GM23248 (cell line): ENCODE results near the gene FBXO39. TPM values are rescaled to one million over a fixed set of nuclear protein-coding genes. Genes with fewer than 3 reads are reported as not detected.
"Not testable (repeated sequence)": the region's sequence is repeated elsewhere in the genome, so short reads cannot be mapped to it uniquely, and the experiment has no call there.

Source experiments
- DNase-seq: peaks from one replicate; pipeline ENCODE4 v3.0.0-alpha.2; 2015
- H2AFZ ChIP-seq: fragments of 200-600 bp; sonication (generic); 2 replicates; pipeline ENCODE4 v1.6.1; 2016; ENCODE audit warnings: antibody characterized with exemption
- H3F3A ChIP-seq: fragments of 200-600 bp; sonication (generic); 2 replicates; pipeline ENCODE4 v1.6.1; 2016; ENCODE audit warnings: mild to moderate bottlenecking, antibody characterized with exemption, mixed run types; ENCODE audit not compliant: insufficient read depth
- H3K27ac ChIP-seq: fragments of 200-600 bp; sonication (generic); 2 replicates; pipeline ENCODE4 v1.5.1; 2016; ENCODE audit warnings: mild to moderate bottlenecking
- H3K27me3 ChIP-seq: fragments of 200-600 bp; sonication (generic); replicated peaks from 2 replicates; pipeline ENCODE4 v1.6.1; 2016; ENCODE audit warnings: mild to moderate bottlenecking; ENCODE audit not compliant: insufficient read depth
- H3K36me3 ChIP-seq: fragments of 200-600 bp; sonication (generic); 2 replicates; pipeline ENCODE4 v1.6.1; 2016; ENCODE audit warnings: low read depth, mild to moderate bottlenecking
- H3K4me1 ChIP-seq: fragments of 200-600 bp; sonication (generic); 2 replicates; pipeline ENCODE4 v1.6.1; 2016; ENCODE audit warnings: mild to moderate bottlenecking; ENCODE audit not compliant: insufficient read depth
- H3K4me2 ChIP-seq: fragments of 200-600 bp; sonication (generic); one replicate; pipeline ENCODE4 v1.6.1; 2016; ENCODE audit warnings: mild to moderate bottlenecking; ENCODE audit not compliant: unreplicated experiment
- H3K4me3 ChIP-seq: fragments of 200-600 bp; sonication (generic); 2 replicates; pipeline ENCODE4 v1.5.1; 2016; ENCODE audit warnings: mild to moderate bottlenecking
- H3K79me2 ChIP-seq: fragments of 200-600 bp; sonication (generic); 2 replicates; pipeline ENCODE4 v1.6.1; 2016; ENCODE audit warnings: mild to moderate bottlenecking; ENCODE audit not compliant: insufficient read depth
- H3K9ac ChIP-seq: fragments of 200-600 bp; sonication (generic); 2 replicates; pipeline ENCODE4 v1.6.1; 2016; ENCODE audit warnings: mild to moderate bottlenecking
- H3K9me2 ChIP-seq: fragments of 200-600 bp; sonication (generic); 2 replicates; pipeline ENCODE4 v1.6.1; 2016; ENCODE audit warnings: mixed run types, mild to moderate bottlenecking, moderate library complexity; ENCODE audit not compliant: insufficient read depth
- H3K9me3 ChIP-seq: fragments of 200-600 bp; sonication (generic); one replicate; pipeline ENCODE4 v1.6.1; 2017; ENCODE audit warnings: low read depth
- H4K20me1 ChIP-seq: fragments of 200-600 bp; sonication (generic); 2 replicates; pipeline ENCODE4 v1.6.0; 2016; ENCODE audit not compliant: insufficient read depth
- EZH2 ChIP-seq: fragments of 200-600 bp; sonication (generic); IDR thresholded peaks from 2 replicates; pipeline ENCODE4 v1.6.1; 2018; ENCODE audit warnings: antibody characterized with exemption, mild to moderate bottlenecking; ENCODE audit not compliant: insufficient read depth, poor library complexity, severe bottlenecking
- EZH2phosphoT487 ChIP-seq: fragments of 200-600 bp; sonication (generic); IDR thresholded peaks from 2 replicates; pipeline ENCODE4 v1.6.1; 2018; ENCODE audit warnings: antibody characterized with exemption, moderate library complexity, mild to moderate bottlenecking, low read depth; ENCODE audit not compliant: insufficient read depth
- WGBS, 2 experiments: methylation state at CpG; one replicate each; pipeline ENCODE4 v1.1.6; 2015 to 2017; ENCODE audit warnings: low lambda C conversion rate in 2 of 2, low coverage in 1 of 2; ENCODE audit errors: missing lambda C conversion rate in 2 of 2; 5-methylcytosine and 5-hydroxymethylcytosine counted together
- in situ Hi-C: fragments of 300-500 bp; cut with MboI; formaldehyde crosslinking; loops from 2 replicates; pipeline ENCODE4 v1.15.0; 2020
- polyA plus RNA-seq: library from polyadenylated mRNA; unstranded; fragments of >200 nt; fragmentation: Nextera tagmentation; extraction: Ambion mirVana; gene quantifications from 2 replicates; pipeline ENCODE4 v1.2.1, GENCODE V29; 2016
- total RNA-seq: library from RNA; depleted of rRNA; stranded (reverse); fragments of >200 nt; shearing (Covaris generic); gene quantifications from 2 replicates; pipeline ENCODE4 v1.2.3, GENCODE V29; 2014; rRNA removed

Gene FBXO39
- 1.1 TPM in 1 of 2 replicates, not detected in the other for total RNA-seq
- not detected in 2 replicates for polyA plus RNA-seq

DNA sequence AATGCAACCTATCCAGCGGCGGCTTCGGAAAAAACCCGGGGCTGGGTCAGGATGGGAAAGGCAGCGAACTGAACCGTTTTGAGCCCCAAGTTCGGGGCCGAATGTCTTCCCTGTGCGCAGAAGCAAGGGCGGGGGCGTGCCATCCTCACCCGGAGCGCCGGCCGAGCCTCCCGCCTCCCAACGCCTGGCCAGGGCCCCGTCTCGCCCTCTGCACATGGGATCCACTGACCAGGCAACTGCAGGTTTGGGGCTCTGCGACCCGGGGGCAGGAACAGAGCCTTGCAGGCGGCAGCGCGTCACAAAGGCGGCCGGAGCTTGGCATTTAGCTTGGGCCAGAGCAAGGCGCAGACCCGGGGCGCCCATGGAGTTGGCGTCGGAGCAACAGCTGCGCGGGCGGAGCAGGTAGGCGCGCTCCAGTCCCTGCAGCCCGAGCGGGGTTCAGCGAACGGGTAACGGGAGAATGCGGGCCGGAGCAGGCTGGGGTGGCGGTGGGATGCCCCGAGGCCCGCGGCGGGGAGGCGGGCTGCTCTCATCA is at the start of gene FBXO39:
Gene FBXO39, plus strand, starts transcription at position 345 of the 535 bp plus-strand sequence. CDS start 3,654 bp downstream, outside the sequence.
- Histone ChIP-seq H3K4me3 (peak within 1 kb of the TSS; percentile 62), H3K4me2 (peak within 1 kb of the TSS; percentile 72)

DNA sequence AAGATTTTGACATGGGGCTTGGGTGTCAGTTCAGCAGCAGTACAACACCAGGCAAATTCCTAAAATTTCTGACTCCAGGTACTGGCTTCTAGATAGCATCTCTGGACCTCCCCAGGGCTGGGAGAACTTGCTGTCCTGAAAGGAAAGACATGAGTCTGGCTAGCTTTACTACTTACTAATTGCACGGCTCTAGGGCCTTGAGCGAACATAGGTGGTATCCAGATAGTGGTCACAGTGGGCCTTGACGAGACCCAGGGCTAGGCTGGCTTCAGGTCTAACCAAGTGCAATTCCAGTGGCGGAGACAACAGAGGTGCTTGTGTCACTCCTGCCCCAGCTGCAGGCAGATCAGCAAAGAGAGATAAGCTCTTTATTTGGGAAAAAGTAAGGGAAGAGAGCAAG is 46.5 kb upstream of the FBXO39 start:
- 39 to 47% methylated on average over 4 of the region's 4 CpGs for WGBS, 2 experiments
- in situ Hi-C loops, result no loop called here

More for the DNA sequence above, at the start of gene FBXO39:
- Histone ChIP-seq H3K36me3 (peaks cover 35% of the 10 kb centered on the region), H3K27me3 (0 out of 2 replicates have a peak, but pooled peaks cover 7% of the 10 kb centered on the region), H4K20me1 (no peaks in the 10 kb centered on the region), H3K9me3 (peaks cover 5% of the 10 kb centered on the region), H3K79me2 (no peaks in the 10 kb centered on the region), H2AFZ (peak within 1 kb of the TSS; percentile 27; the same call in 1 of the 2 replicates), H3K9me2 (no peaks in the 10 kb centered on the region), H3K9ac (no peak within 1 kb of the TSS), H3K4me1 (no peaks in the 10 kb centered on the region), H3F3A (no peaks in the 10 kb centered on the region), H3K27ac (no peak within 1 kb of the TSS)
- WGBS, 2 experiments, result 6 to 12% methylated on average over 33 to 42 of the region's 49 CpGs
- DNase-seq, result peak; percentile 45
- in situ Hi-C loops, result no loop called here
- TF ChIP-seq EZH2, result no peak
- TF ChIP-seq EZH2phosphoT487, result no peak

DNA sequence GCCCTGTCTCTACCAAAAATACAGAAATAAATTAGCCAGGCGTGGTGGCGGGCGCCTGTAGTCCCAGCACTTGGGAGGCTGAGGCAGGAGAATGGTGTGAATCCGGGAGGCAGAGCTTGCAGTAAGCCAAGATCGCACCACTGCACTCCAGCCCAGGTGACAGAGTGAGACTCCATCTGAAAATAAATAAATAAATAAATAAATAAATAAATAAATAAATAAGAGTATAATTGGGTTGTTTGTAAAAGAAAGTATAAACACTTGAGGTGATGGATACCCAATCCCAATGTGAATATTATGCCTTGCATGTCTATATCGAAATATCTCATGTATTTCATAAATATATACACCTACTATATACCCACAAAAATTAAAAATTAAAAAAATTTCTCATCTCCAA is 29.4 kb upstream of the FBXO39 start:
- DNase-seq, H3K4me2 ChIP-seq, H3K9me2 ChIP-seq, H2AFZ ChIP-seq, H3K27ac ChIP-seq, H3K79me2 ChIP-seq, H3K9me3 ChIP-seq, H3F3A ChIP-seq, in situ Hi-C loops, H4K20me1 ChIP-seq, H3K4me3 ChIP-seq, H3K9ac ChIP-seq, H3K36me3 ChIP-seq, H3K27me3 ChIP-seq, H3K4me1 ChIP-seq: not testable (repeated sequence)
- 61 to 69% methylated on average over 6 of the region's 6 CpGs for WGBS, 2 experiments

More for the DNA sequence above, 46.5 kb upstream of the FBXO39 start:
- peaks cover 3% of the 10 kb centered on the region for H3K9me3 ChIP-seq
- no peaks in the 10 kb centered on the region for H3F3A ChIP-seq
- no peaks in the 10 kb centered on the region for H4K20me1 ChIP-seq
- H2AFZ ChIP-seq, result no peak overlapping the region
- H3K27me3 ChIP-seq, result peaks cover 26% of the 10 kb centered on the region
- no peaks in the 10 kb centered on the region for H3K36me3 ChIP-seq
- H3K27ac ChIP-seq, result no peak overlapping the region
- no peak for TF ChIP-seq EZH2
- TF ChIP-seq EZH2phosphoT487, result no peak
- no peaks in the 10 kb centered on the region for H3K9me2 ChIP-seq
- no peak overlapping the region for H3K4me2 ChIP-seq
- no peaks in the 10 kb centered on the region for H3K79me2 ChIP-seq
- no peak overlapping the region for H3K9ac ChIP-seq
- H3K4me1 ChIP-seq, result no peaks in the 10 kb centered on the region
- DNase-seq, result no peak
- no peak overlapping the region for H3K4me3 ChIP-seq

DNA sequence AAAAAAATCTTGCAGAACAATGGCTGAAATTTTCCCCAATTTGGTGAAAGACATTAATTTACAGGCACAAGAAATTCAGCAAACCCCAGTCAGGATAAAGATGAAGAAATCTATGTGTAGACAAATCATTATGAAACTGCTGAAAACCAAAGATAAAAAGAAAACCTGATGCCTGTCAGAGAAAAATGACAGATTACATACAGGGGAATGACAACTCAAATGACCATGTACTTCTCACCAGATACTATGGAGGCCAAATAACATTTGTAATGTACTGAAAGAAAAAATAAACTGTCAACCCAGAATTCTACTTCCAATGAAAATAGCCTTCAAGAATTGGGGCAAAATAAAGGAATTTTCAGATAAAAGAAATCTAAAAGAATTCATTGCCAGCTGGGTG is 27.4 kb upstream of the FBXO39 start:
- TF ChIP-seq EZH2phosphoT487 (no peak), EZH2 (no peak)
- H3K27me3 ChIP-seq, result no peaks in the 10 kb centered on the region
- peaks cover 18% of the 10 kb centered on the region for H3K4me1 ChIP-seq
- no peak overlapping the region for H3K4me3 ChIP-seq
- H3K9me3 ChIP-seq, result no peaks in the 10 kb centered on the region
- peaks cover 22% of the 10 kb centered on the region for H3F3A ChIP-seq
- H3K36me3 ChIP-seq, result no peaks in the 10 kb centered on the region
- H4K20me1 ChIP-seq, result no peaks in the 10 kb centered on the region
- in situ Hi-C loops, result no loop called here
- no peak overlapping the region for H2AFZ ChIP-seq
- no peak for DNase-seq
- H3K9ac ChIP-seq, result no peak overlapping the region
- H3K27ac ChIP-seq, result no peak overlapping the region
- H3K79me2 ChIP-seq, result no peaks in the 10 kb centered on the region
- no peaks in the 10 kb centered on the region for H3K9me2 ChIP-seq
- H3K4me2 ChIP-seq, result no peak overlapping the region

DNA sequence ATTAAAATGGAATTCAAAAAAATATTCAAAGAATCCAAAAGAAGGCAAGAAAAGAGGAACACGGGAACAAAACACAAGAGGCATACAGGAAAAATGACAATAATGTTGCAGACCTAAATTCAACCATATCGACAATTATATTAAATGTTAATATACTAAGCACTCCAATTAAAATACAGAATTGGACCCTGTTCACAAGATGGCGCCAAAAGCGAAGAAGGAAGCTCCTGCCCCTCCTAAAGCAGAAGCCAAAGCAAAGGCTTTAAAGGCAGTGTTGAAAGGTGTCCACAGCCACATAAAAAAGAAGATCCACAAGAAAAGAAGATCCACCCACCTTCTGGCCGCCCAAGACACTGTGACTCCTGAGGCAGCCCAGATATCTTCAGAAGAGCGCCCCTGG is 26.5 kb upstream of the FBXO39 start:
- Histone ChIP-seq H3K27me3 (no peaks in the 10 kb centered on the region), H3K4me2 (no peak overlapping the region), H3K27ac (no peak overlapping the region), H3K4me3 (no peak overlapping the region), H3K79me2 (no peaks in the 10 kb centered on the region), H2AFZ (no peak overlapping the region), H4K20me1 (no peaks in the 10 kb centered on the region), H3K9ac (no peak overlapping the region), H3K4me1 (peaks cover 22% of the 10 kb centered on the region), H3K9me2 (no peaks in the 10 kb centered on the region), H3K9me3 (no peaks in the 10 kb centered on the region), H3F3A (peaks cover 26% of the 10 kb centered on the region), H3K36me3 (no peaks in the 10 kb centered on the region)
- TF ChIP-seq EZH2 (no peak), EZH2phosphoT487 (no peak)
- in situ Hi-C loops, result no loop called here
- 82 to 88% methylated on average over 6 of the region's 6 CpGs for WGBS, 2 experiments
- DNase-seq, result peak; percentile 5
